Adrenal gland (tissue), 5 donors: ENCODE results near the gene NRDC.

Source experiments
- POLR2A ChIP-seq, 2 donors: fragments of 450-650 bp; IDR thresholded peaks; one replicate each; pipeline ENCODE4 v1.6.1; 2017; ENCODE audit warnings: antibody characterized with exemption in 2 of 2, mild to moderate bottlenecking in 2 of 2, moderate library complexity in 1 of 2
- TF ChIP-seq, protein P1 (sequence below), 6 experiments: fragments of 450-650 bp in 4 of 6; fragments of 200-600 bp in 2 of 6; sonication (generic) in 1 of 6; IDR thresholded peaks; 1 replicate in 5 of 6; 2 replicates in 1 of 6; pipeline versions ENCODE4 v1.5.1 to v1.8.0; 2016 to 2021; ENCODE audit warnings: antibody characterized with exemption in 6 of 6, mild to moderate bottlenecking in 2 of 6, moderate library complexity in 1 of 6
- donor health status: DM: no; HTN: no; CAD: no.

DNA sequence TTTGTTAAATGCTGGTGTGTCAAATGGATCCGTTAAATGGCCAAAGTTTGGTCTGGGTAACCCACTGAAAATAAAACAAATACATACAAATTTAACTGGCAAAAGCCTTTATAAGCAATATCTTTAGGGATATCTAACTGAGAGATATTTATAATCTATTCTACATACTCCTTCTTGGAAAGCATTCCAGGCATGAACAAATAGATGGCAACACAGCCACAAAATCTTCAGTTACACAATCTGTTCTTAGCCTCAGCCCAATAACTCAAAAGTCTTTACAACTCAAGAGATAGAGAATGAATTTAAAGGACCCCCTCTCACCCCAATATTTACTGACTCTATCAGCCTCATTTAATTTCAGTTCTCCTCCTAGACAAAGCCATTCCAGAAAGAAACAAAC lies 58.7 kb downstream of the NRDC start:
- TF ChIP-seq, protein P1, sequence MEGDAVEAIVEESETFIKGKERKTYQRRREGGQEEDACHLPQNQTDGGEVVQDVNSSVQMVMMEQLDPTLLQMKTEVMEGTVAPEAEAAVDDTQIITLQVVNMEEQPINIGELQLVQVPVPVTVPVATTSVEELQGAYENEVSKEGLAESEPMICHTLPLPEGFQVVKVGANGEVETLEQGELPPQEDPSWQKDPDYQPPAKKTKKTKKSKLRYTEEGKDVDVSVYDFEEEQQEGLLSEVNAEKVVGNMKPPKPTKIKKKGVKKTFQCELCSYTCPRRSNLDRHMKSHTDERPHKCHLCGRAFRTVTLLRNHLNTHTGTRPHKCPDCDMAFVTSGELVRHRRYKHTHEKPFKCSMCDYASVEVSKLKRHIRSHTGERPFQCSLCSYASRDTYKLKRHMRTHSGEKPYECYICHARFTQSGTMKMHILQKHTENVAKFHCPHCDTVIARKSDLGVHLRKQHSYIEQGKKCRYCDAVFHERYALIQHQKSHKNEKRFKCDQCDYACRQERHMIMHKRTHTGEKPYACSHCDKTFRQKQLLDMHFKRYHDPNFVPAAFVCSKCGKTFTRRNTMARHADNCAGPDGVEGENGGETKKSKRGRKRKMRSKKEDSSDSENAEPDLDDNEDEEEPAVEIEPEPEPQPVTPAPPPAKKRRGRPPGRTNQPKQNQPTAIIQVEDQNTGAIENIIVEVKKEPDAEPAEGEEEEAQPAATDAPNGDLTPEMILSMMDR (IDR thresholded peaks at IDR 0.05): no peak
- TF ChIP-seq POLR2A (IDR thresholded peaks at IDR 0.05): no peak
